Measurements from ENCODE around the gene LMAN2.

The LMAN2 gene

GRCh38 chr5:177338251-177339106, 13.0 kb downstream of the LMAN2 start:
- H3K27ac ChIP-seq (ENCODE audit: low read depth, low read length): no peak overlapping the region
- no peaks in the 10 kb centered on the region for H3K4me1 ChIP-seq (ENCODE audit: insufficient read depth, low read length)
- no peaks in the 10 kb centered on the region for H3K9me3 ChIP-seq (ENCODE audit: low read length)
- H3K27me3 ChIP-seq (ENCODE audit: control insufficient read depth in 1 of 2, insufficient read depth in 2 of 2, low read length in 2 of 2): no peaks in the 10 kb centered on the region
- no peak overlapping the region for H3K9ac ChIP-seq (ENCODE audit: low read length)
- H3K36me3 ChIP-seq (ENCODE audit: insufficient read depth, low read length): peaks cover 57% of the 10 kb centered on the region
- H3K4me3 ChIP-seq (ENCODE audit: low read depth in 1 of 2, low read length in 2 of 2): no peak overlapping the region

GRCh38 chr5:177336603-177337494, 14.6 kb downstream of the LMAN2 start:
- Histone ChIP-seq H3K4me1 (ENCODE audit: insufficient read depth, low read length) (no peaks in the 10 kb centered on the region), H3K27me3 (ENCODE audit: control insufficient read depth in 1 of 2, insufficient read depth in 2 of 2, low read length in 2 of 2) (no peaks in the 10 kb centered on the region), H3K4me3 (ENCODE audit: low read depth in 1 of 2, low read length in 2 of 2) (no peak overlapping the region), H3K27ac (ENCODE audit: low read depth, low read length) (no peak overlapping the region), H3K9ac (ENCODE audit: low read length) (no peak overlapping the region), H3K9me3 (ENCODE audit: low read length) (no peaks in the 10 kb centered on the region), H3K36me3 (ENCODE audit: insufficient read depth, low read length) (peaks cover 63% of the 10 kb centered on the region)

GRCh38 chr5:177336112-177336511, 15.4 kb downstream of the LMAN2 start:
- no peak overlapping the region for H3K9ac ChIP-seq (ENCODE audit: low read length)
- no peak overlapping the region for H3K27ac ChIP-seq (ENCODE audit: low read depth, low read length)
- no peaks in the 10 kb centered on the region for H3K4me1 ChIP-seq (ENCODE audit: insufficient read depth, low read length)
- H3K9me3 ChIP-seq (ENCODE audit: low read length): no peaks in the 10 kb centered on the region
- H3K36me3 ChIP-seq (ENCODE audit: insufficient read depth, low read length): peaks cover 56% of the 10 kb centered on the region
- H3K4me3 ChIP-seq (ENCODE audit: low read depth in 1 of 2, low read length in 2 of 2): no peak overlapping the region
- H3K27me3 ChIP-seq (ENCODE audit: control insufficient read depth in 1 of 2, insufficient read depth in 2 of 2, low read length in 2 of 2): no peaks in the 10 kb centered on the region

- Histone ChIP-seq H3K27ac (ENCODE audit: low read depth, low read length) (no peak overlapping the region), H3K9ac (ENCODE audit: low read length) (no peak overlapping the region), H3K4me1 (ENCODE audit: insufficient read depth, low read length) (no peaks in the 10 kb centered on the region), H3K36me3 (ENCODE audit: insufficient read depth, low read length) (peaks cover 56% of the 10 kb centered on the region), H3K27me3 (ENCODE audit: control insufficient read depth in 1 of 2, insufficient read depth in 2 of 2, low read length in 2 of 2) (no peaks in the 10 kb centered on the region), H3K9me3 (ENCODE audit: low read length) (no peaks in the 10 kb centered on the region), H3K4me3 (ENCODE audit: low read depth in 1 of 2, low read length in 2 of 2) (no peak overlapping the region)
Measured at GRCh38 chr5:177335701-177336065, 15.8 kb downstream of the LMAN2 start.

GRCh38 chr5:177334781-177335700, 16.4 kb downstream of the LMAN2 start:
- H3K36me3 ChIP-seq (ENCODE audit: insufficient read depth, low read length): peaks cover 59% of the 10 kb centered on the region
- H3K27me3 ChIP-seq (ENCODE audit: control insufficient read depth in 1 of 2, insufficient read depth in 2 of 2, low read length in 2 of 2): no peaks in the 10 kb centered on the region
- H3K27ac ChIP-seq (ENCODE audit: low read depth, low read length): no peak overlapping the region
- no peaks in the 10 kb centered on the region for H3K9me3 ChIP-seq (ENCODE audit: low read length)
- H3K4me3 ChIP-seq (ENCODE audit: low read depth in 1 of 2, low read length in 2 of 2): no peak overlapping the region
- H3K9ac ChIP-seq (ENCODE audit: low read length): no peak overlapping the region
- no peaks in the 10 kb centered on the region for H3K4me1 ChIP-seq (ENCODE audit: insufficient read depth, low read length)

- Histone ChIP-seq H3K9me3 (ENCODE audit: low read length) (no peaks in the 10 kb centered on the region), H3K4me3 (ENCODE audit: low read depth in 1 of 2, low read length in 2 of 2) (no peak overlapping the region), H3K27ac (ENCODE audit: low read depth, low read length) (no peak overlapping the region), H3K9ac (ENCODE audit: low read length) (no peak overlapping the region), H3K4me1 (ENCODE audit: insufficient read depth, low read length) (no peaks in the 10 kb centered on the region), H3K27me3 (ENCODE audit: control insufficient read depth in 1 of 2, insufficient read depth in 2 of 2, low read length in 2 of 2) (no peaks in the 10 kb centered on the region), H3K36me3 (ENCODE audit: insufficient read depth, low read length) (peaks cover 60% of the 10 kb centered on the region)
Measured at GRCh38 chr5:177334155-177334551, 17.3 kb downstream of the LMAN2 start.

GRCh38 chr5:177333420-177334154, 17.9 kb downstream of the LMAN2 start:
- H3K9me3 ChIP-seq (ENCODE audit: low read length): no peaks in the 10 kb centered on the region
- no peak overlapping the region for H3K9ac ChIP-seq (ENCODE audit: low read length)
- no peak overlapping the region for H3K4me3 ChIP-seq (ENCODE audit: low read depth in 1 of 2, low read length in 2 of 2)
- H3K27me3 ChIP-seq (ENCODE audit: control insufficient read depth in 1 of 2, insufficient read depth in 2 of 2, low read length in 2 of 2): no peaks in the 10 kb centered on the region
- H3K4me1 ChIP-seq (ENCODE audit: insufficient read depth, low read length): no peaks in the 10 kb centered on the region
- H3K36me3 ChIP-seq (ENCODE audit: insufficient read depth, low read length): peaks cover 60% of the 10 kb centered on the region
- H3K27ac ChIP-seq (ENCODE audit: low read depth, low read length): no peak overlapping the region

- no peaks in the 10 kb centered on the region for H3K9me3 ChIP-seq (ENCODE audit: low read length)
- H3K9ac ChIP-seq (ENCODE audit: low read length): no peak overlapping the region
- no peaks in the 10 kb centered on the region for H3K4me1 ChIP-seq (ENCODE audit: insufficient read depth, low read length)
- no peaks in the 10 kb centered on the region for H3K27me3 ChIP-seq (ENCODE audit: control insufficient read depth in 1 of 2, insufficient read depth in 2 of 2, low read length in 2 of 2)
- peaks cover 56% of the 10 kb centered on the region for H3K36me3 ChIP-seq (ENCODE audit: insufficient read depth, low read length)
- H3K27ac ChIP-seq (ENCODE audit: low read depth, low read length): no peak overlapping the region
- H3K4me3 ChIP-seq (ENCODE audit: low read depth in 1 of 2, low read length in 2 of 2): no peak overlapping the region
Measured at GRCh38 chr5:177332896-177333260, 18.6 kb downstream of the LMAN2 start.

- H3K27me3 ChIP-seq (ENCODE audit: control insufficient read depth in 1 of 2, insufficient read depth in 2 of 2, low read length in 2 of 2): no peaks in the 10 kb centered on the region
- no peaks in the 10 kb centered on the region for H3K9me3 ChIP-seq (ENCODE audit: low read length)
- H3K4me3 ChIP-seq (ENCODE audit: low read depth in 1 of 2, low read length in 2 of 2): no peak overlapping the region
- H3K9ac ChIP-seq (ENCODE audit: low read length): no peak overlapping the region
- no peaks in the 10 kb centered on the region for H3K4me1 ChIP-seq (ENCODE audit: insufficient read depth, low read length)
- peaks cover 50% of the 10 kb centered on the region for H3K36me3 ChIP-seq (ENCODE audit: insufficient read depth, low read length)
- no peak overlapping the region for H3K27ac ChIP-seq (ENCODE audit: low read depth, low read length)
Measured at GRCh38 chr5:177332031-177332895, 19.2 kb downstream of the LMAN2 start.
